T-helper 1 cell treated with Interleukin-12 subunit alpha and Interleukin-12 subunit beta and Interleukin-4 antibody, amounts not matched to agents 30 μg/mL and 1 μg/mL, for 36 hours (primary cell): ENCODE results near the gene PRMT5.

ENCODE experiments used
- H3K27ac Mint-ChIP-seq: one replicate; pipeline ENCODE4 v1.8.0; 2021; ENCODE audit warnings: mild to moderate bottlenecking, mixed read lengths
- H3K27me3 Mint-ChIP-seq: one replicate; pipeline ENCODE4 v1.8.0; 2021; ENCODE audit warnings: low read depth, mixed read lengths
- H3K36me3 Mint-ChIP-seq: one replicate; pipeline ENCODE4 v1.8.0; 2021; ENCODE audit warnings: low read depth, mixed read lengths
- H3K4me1 Mint-ChIP-seq: one replicate; pipeline ENCODE4 v1.8.0; 2021; ENCODE audit warnings: low read depth, mixed read lengths
- H3K4me3 Mint-ChIP-seq: one replicate; pipeline ENCODE4 v1.8.0; 2021; ENCODE audit warnings: mild to moderate bottlenecking, moderate library complexity, mixed read lengths
- H3K9me3 Mint-ChIP-seq: one replicate; pipeline ENCODE4 v1.8.0; 2021; ENCODE audit warnings: mixed read lengths

PRMT5 gene

DNA sequence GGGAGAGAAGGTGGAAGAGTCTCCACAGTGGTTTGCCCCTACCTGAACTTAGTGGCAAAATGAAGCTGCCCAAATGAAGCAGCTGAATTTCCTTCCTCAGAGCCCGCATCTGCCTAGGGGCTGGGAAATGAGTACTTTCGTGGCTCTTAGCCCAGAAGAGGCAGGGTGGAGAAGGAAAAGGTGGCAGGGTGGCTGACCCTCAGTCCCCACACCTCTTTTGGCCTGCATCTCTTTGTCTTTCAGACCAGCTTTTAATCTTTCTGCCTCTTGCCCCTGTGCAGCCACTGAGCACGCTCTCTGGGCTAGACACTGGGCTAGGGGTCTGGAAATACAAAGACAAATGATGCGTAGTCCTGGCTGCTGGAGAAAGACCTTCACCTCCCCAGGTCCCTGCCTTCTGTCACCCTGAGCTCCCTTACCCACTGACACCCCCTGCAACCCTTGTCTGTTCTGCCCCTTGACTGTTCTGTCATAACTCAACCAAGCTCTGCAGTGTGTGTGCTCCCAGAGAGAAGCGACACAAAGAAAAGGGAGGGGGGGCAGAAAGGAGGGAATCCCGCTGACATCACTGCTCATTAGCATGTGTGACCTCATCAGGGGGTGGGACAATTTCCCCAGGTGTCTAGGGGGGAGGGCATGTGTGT lies 46.5 kb downstream of the PRMT5 start:
- Mint-ChIP-seq H3K27ac (no peak overlapping the region), H3K36me3 (peaks cover 20% of the 10 kb centered on the region), H3K27me3 (peaks cover 16% of the 10 kb centered on the region), H3K4me1 (peaks cover 28% of the 10 kb centered on the region), H3K4me3 (no peak overlapping the region), H3K9me3 (no peaks in the 10 kb centered on the region)

DNA sequence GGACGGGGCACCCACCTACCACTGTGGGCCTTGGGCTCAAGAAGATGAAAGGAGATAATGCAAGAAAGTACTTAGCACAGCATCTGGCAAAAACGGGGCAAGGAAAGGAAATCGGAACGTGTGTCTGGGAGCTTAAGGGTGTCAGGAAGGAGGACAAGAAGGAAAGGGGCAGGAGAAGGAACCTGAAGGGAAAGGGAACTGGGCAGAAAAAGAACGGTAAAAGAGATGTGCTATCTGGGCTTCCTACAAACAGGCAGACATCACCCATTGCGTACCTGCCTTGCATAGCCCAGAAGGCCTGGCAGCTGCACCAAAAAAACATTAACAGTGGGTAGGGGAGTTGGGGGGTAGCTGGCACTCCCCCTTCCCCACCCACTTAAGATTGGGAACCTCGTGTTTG lies 47.1 kb downstream of the PRMT5 start:
- peaks cover 16% of the 10 kb centered on the region for H3K27me3 Mint-ChIP-seq
- H3K4me1 Mint-ChIP-seq: peaks cover 22% of the 10 kb centered on the region
- no peaks in the 10 kb centered on the region for H3K9me3 Mint-ChIP-seq
- H3K27ac Mint-ChIP-seq: no peak overlapping the region
- peaks cover 22% of the 10 kb centered on the region for H3K36me3 Mint-ChIP-seq
- H3K4me3 Mint-ChIP-seq: no peak overlapping the region

DNA sequence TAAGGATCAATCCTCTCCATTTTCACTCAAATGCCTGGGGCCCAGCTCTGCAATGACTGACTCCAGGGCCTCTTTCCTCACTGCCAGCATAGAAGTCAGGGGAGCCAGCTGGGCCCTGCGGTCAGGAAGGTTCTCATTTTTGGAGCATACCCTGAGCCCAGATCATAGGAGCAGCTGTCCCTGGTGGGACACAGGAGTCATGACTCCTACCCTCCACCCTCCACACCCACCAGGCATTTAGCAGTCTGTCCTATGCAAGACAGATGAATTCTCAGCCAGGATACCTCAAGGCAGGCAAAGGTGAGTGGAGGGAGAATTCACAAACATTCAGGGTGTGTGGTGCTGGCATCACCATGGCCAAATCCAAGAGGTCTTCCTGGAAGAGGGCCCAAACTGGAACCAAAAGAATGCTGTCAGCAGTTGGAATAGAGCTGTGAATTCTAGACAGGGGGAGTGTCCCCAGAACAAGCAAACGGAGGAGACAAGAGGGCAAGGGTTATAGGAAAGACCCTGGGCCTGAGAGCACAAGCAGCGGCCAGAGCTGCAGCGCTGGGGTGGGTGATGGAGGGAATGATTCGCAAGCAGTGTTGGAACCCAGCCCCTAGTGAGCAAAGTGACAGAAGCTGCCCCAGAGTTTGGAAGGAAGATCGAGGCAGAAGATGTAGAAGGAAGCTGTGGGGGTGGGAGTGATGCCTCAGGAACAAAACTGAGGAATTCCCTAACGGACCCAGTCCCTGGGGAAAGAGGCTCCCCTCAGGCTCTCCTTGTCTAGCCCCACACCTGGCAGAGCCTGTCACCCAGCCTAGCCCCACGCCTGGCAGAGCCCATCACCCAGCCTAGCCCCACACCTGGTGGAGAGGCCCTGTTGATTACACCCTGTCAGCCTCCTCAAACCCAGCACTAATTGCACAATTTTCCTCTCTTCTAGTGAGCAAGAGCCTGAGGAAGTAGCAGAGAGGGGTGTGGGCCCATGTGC lies 50.6 kb downstream of the PRMT5 start:
- H3K27ac Mint-ChIP-seq: no peak overlapping the region
- H3K36me3 Mint-ChIP-seq: peaks cover 41% of the 10 kb centered on the region
- no peak overlapping the region for H3K4me3 Mint-ChIP-seq
- H3K9me3 Mint-ChIP-seq: no peaks in the 10 kb centered on the region
- peaks cover 15% of the 10 kb centered on the region for H3K4me1 Mint-ChIP-seq
- peaks cover 3% of the 10 kb centered on the region for H3K27me3 Mint-ChIP-seq

DNA sequence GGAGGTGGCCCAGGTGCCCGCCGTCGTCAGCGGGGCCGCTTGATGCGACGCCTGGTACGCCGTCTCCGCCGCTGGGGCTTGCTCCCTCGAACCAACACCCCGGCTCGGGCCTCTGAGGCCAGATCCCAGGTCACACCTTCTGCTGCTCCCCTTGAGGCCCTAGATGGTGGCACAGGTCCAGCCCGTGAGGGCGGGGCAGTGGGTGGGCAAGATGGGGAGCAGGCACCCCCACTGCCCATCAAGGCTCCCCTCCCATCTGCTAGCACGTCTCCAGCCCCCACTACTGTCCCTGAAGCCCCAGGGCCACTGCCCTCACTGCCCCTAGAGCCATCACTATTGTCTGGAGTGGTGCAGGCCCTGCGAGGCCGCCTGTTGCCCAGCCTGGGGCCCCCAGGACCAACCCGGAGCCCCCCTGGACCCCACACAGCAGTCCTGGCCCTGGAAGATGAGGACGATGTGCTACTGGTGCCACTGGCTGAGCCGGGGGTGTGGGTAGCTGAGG lies 52.1 kb downstream of the PRMT5 start:
- Mint-ChIP-seq H3K9me3 (no peaks in the 10 kb centered on the region), H3K27ac (no peak overlapping the region), H3K4me1 (peaks cover 22% of the 10 kb centered on the region), H3K4me3 (no peak overlapping the region), H3K27me3 (peaks cover 3% of the 10 kb centered on the region), H3K36me3 (peaks cover 46% of the 10 kb centered on the region)

DNA sequence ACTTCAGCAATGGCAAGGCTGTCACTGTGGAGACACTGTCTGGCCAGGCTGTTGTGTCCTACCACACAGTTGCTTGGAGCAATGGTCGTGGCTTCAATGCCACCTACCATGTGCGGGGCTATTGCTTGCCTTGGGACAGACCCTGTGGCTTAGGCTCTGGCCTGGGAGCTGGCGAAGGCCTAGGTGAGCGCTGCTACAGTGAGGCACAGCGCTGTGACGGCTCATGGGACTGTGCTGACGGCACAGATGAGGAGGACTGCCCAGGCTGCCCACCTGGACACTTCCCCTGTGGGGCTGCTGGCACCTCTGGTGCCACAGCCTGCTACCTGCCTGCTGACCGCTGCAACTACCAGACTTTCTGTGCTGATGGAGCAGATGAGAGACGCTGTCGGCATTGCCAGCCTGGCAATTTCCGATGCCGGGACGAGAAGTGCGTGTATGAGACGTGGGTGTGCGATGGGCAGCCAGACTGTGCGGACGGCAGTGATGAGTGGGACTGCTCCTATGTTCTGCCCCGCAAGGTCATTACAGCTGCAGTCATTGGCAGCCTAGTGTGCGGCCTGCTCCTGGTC lies 53.3 kb downstream of the PRMT5 start:
- H3K27ac Mint-ChIP-seq: no peak overlapping the region

DNA sequence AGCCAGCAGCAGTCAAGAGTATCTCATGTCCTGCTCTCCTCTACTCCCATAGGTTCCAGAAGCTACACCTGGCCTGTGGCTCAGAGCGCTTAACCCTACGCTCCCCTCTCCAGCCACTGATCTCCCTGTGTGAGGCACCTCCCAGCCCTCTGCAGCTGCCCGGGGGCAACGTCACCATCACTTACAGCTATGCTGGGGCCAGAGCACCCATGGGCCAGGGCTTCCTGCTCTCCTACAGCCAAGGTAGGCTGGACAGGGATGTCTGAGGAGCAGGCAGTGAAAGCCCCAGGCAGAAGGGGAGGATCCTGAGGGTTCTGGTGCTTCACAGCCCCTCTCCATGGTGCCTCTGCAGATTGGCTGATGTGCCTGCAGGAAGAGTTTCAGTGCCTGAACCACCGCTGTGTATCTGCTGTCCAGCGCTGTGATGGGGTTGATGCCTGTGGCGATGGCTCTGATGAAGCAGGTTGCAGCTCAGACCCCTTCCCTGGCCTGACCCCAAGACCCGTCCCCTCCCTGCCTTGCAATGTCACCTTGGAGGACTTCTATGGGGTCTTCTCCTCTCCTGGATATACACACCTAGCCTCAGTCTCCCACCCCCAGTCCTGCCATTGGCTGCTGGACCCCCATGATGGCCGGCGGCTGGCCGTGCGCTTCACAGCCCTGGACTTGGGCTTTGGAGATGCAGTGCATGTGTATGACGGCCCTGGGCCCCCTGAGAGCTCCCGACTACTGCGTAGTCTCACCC lies 54.0 kb downstream of the PRMT5 start:
- H3K4me3 Mint-ChIP-seq: no peak overlapping the region
- H3K27me3 Mint-ChIP-seq: no peaks in the 10 kb centered on the region
- peaks cover 49% of the 10 kb centered on the region for H3K36me3 Mint-ChIP-seq
- peaks cover 29% of the 10 kb centered on the region for H3K4me1 Mint-ChIP-seq
- no peaks in the 10 kb centered on the region for H3K9me3 Mint-ChIP-seq
- H3K27ac Mint-ChIP-seq: no peak overlapping the region

More for the DNA sequence above, 53.3 kb downstream of the PRMT5 start:
- Mint-ChIP-seq H3K27me3 (no peaks in the 10 kb centered on the region), H3K4me1 (peaks cover 23% of the 10 kb centered on the region), H3K36me3 (peaks cover 47% of the 10 kb centered on the region), H3K4me3 (no peak overlapping the region), H3K9me3 (no peaks in the 10 kb centered on the region)

DNA sequence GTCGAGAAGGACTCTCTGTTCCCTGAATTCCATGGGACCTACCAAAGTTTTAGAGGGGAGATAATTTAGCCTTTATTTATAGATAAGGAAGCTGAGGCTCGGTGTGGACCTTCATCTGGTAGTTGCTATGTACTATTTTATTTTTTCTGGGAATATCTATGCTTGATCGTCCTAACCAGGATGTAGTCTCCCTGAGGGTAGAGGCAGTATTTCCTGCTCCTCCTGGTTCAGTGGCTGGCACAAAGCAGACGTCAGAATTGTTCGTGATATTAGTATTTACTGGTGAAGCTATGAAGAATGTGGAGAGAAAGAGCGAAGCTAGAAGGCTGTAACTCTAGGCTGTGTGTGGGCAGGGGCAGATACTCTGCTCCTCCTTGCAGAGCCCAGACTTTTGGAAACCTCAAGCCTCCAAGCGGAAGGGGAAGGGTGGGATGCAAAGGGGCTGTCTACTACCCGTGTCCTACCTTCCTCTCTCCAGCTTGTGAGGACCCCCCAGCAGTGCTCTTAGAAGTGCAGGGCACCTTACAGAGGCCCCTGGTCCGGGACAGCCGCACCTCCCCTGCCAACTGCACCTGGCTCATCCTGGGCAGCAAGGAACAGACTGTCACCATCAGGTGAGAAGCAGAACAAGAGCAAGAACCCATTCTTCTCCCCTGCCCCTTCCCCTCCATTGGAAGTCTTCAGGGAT lies 56.2 kb downstream of the PRMT5 start:
- no peaks in the 10 kb centered on the region for H3K9me3 Mint-ChIP-seq
- no peaks in the 10 kb centered on the region for H3K27me3 Mint-ChIP-seq
- H3K4me3 Mint-ChIP-seq: peak overlapping the region; percentile 93
- H3K36me3 Mint-ChIP-seq: peaks cover 32% of the 10 kb centered on the region
- H3K27ac Mint-ChIP-seq: peak overlapping the region; percentile 85
- peaks cover 27% of the 10 kb centered on the region for H3K4me1 Mint-ChIP-seq

DNA sequence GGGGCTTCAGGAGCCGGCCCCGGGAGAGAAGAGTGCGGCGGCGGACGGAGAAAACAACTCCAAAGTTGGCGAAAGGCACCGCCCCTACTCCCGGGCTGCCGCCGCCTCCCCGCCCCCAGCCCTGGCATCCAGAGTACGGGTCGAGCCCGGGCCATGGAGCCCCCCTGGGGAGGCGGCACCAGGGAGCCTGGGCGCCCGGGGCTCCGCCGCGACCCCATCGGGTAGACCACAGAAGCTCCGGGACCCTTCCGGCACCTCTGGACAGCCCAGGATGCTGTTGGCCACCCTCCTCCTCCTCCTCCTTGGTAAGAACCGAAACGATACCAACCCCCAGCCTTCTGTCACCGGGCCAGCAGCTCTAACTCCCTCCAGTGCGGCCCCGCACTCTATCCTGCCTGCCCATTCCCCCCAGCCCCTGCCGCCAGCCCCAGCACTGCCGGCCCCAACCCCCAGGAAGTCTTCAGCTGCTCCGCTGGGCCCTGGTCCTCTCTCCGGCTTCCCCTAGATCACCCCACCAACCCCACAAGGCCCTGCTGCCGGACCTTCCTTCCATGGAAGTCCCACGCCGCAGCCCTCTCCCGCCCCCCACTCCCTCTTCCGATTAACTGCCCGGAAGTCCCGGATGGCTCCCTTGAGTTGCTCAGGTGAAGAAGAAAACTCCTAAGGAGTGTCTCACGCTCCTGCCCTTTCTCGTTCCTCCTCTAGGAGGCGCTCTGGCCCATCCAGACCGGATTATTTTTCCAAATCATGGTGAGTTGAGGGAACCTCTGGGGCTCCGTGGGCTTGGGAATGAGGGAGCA lies 56.9 kb downstream of the PRMT5 start:
- Mint-ChIP-seq H3K36me3 (peaks cover 26% of the 10 kb centered on the region), H3K4me3 (peak overlapping the region; percentile 93), H3K27ac (peak overlapping the region; percentile 96), H3K4me1 (peaks cover 27% of the 10 kb centered on the region), H3K27me3 (no peaks in the 10 kb centered on the region), H3K9me3 (no peaks in the 10 kb centered on the region)

DNA sequence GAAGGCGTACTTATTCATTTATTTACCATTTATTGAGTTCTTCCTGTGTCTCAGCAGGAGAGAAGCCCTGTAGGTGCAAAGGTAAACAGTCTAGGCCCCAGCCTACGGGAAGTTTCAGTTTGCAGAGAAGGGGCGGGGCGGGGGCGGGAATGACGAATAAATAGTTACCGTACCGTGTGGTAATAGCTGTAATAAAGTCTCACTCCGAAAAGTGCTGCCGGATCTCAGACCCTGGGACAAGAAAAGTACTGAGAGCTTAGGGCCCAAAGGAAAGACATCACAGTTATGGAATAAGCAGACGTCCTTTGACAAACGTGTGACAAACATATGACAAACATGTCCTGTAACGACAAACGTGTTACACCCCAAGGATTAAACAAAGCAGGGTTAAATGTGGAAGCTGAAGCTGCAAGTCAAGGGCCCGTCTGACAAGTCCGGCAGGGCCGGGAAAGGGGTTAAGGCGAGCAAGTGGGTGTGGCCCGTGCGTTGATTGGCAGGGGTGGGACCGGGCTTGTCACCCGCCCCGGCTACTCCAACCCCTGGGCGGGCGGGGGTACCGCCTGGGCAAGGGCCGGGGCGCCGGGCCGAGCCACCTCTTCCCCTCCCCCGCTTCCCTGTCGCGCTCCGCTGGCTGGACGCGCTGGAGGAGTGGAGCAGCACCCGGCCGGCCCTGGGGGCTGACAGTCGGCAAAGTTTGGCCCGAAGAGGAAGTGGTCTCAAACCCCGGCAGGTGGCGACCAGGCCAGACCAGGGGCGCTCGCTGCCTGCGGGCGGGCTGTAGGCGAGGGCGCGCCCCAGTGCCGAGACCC lies 57.7 kb downstream of the PRMT5 start, which contains the start of gene LRP10:
TSS of gene LRP10 (plus strand) at position 517 of the 809 bp plus-strand sequence. CDS start 564 bp downstream, outside the sequence.
- H3K27me3 Mint-ChIP-seq: no peaks in the 10 kb centered on the region
- peaks cover 26% of the 10 kb centered on the region for H3K36me3 Mint-ChIP-seq
- H3K4me3 Mint-ChIP-seq: peak within 1 kb of the TSS; percentile 93
- H3K9me3 Mint-ChIP-seq: no peaks in the 10 kb centered on the region
- peak within 1 kb of the TSS; percentile 96 for H3K27ac Mint-ChIP-seq
- H3K4me1 Mint-ChIP-seq: peaks cover 27% of the 10 kb centered on the region

DNA sequence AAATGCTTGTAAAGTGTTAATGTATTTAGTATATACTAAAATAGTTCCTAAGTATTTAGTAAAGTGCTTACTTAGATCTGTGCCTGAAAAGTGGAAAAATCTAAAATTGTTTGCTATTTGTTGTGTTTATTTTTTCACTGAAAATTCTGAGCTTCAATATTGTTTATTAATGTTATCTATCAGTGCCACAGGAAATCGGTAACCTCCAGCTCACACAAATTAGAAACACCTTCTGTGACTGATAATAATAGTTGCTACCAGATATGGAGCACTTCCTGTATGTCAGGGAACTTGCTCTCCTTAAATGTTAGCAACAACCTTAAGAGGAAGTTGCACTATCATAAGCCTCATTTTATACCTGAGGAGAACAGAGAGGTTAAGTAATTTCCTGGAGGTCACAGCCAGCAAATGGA lies 58.4 kb downstream of the PRMT5 start:
- Mint-ChIP-seq H3K27ac (peak overlapping the region; percentile 96), H3K9me3 (no peaks in the 10 kb centered on the region), H3K4me1 (peaks cover 24% of the 10 kb centered on the region), H3K4me3 (peak overlapping the region; percentile 87), H3K27me3 (no peaks in the 10 kb centered on the region), H3K36me3 (peaks cover 22% of the 10 kb centered on the region)
